HG02943 (cell line): Measurements from ENCODE around the gene COL4A1.

Experiments
- ATAC-seq: cut with Tn5 transposase; IDR thresholded peaks from one replicate; pipeline ENCODE4 v1.9.1; 2021; ENCODE audit warnings: mild to moderate bottlenecking, low read depth, moderate library complexity; ENCODE audit not compliant: unreplicated experiment

The COL4A1 gene

GRCh38 chr13:110244071-110244830 is 62.7 kb downstream of the COL4A1 start:
- ATAC-seq: no peak

GRCh38 chr13:110242615-110243014 is 64.3 kb downstream of the COL4A1 start:
- no peak for ATAC-seq

GRCh38 chr13:110240943-110241342 is 66.0 kb downstream of the COL4A1 start:
- ATAC-seq: no peak

GRCh38 chr13:110240352-110240751 is 66.6 kb downstream of the COL4A1 start:
- ATAC-seq: no peak

GRCh38 chr13:110239280-110240125 is 67.5 kb downstream of the COL4A1 start:
- ATAC-seq: no peak

GRCh38 chr13:110238818-110239195 is 68.2 kb downstream of the COL4A1 start:
- ATAC-seq: no peak

- ATAC-seq: no peak
Observed at GRCh38 chr13:110237875-110238817, 68.8 kb downstream of the COL4A1 start.

GRCh38 chr13:110236831-110237261 is 70.1 kb downstream of the COL4A1 start:
- no peak for ATAC-seq

GRCh38 chr13:110236431-110236830 is 70.5 kb downstream of the COL4A1 start:
- no peak for ATAC-seq

- ATAC-seq: no peak
Observed at GRCh38 chr13:110234532-110234931, 72.4 kb downstream of the COL4A1 start.

- no peak for ATAC-seq
Observed at GRCh38 chr13:110233951-110234280, 73.0 kb downstream of the COL4A1 start.

GRCh38 chr13:110233181-110233950 is 73.6 kb downstream of the COL4A1 start:
- no peak for ATAC-seq

GRCh38 chr13:110232756-110233155 is 74.2 kb downstream of the COL4A1 start:
- ATAC-seq: no peak

GRCh38 chr13:110232142-110232541 is 74.8 kb downstream of the COL4A1 start:
- no peak for ATAC-seq

- ATAC-seq: no peak
Observed at GRCh38 chr13:110231348-110232047, 75.5 kb downstream of the COL4A1 start.

- ATAC-seq: no peak
Observed at GRCh38 chr13:110230661-110231347, 76.2 kb downstream of the COL4A1 start.

- no peak for ATAC-seq
Observed at GRCh38 chr13:110229905-110230563, 76.9 kb downstream of the COL4A1 start.
